Measurements from ENCODE around the gene PHIP. TPM values are rescaled to one million over a fixed set of nuclear protein-coding genes. Genes with fewer than 3 reads are reported as not detected.

PHIP gene
- total RNA-seq, 4 donors from 2014 or later, result 20.2 to 65.2 (median 25.1) TPM

DNA sequence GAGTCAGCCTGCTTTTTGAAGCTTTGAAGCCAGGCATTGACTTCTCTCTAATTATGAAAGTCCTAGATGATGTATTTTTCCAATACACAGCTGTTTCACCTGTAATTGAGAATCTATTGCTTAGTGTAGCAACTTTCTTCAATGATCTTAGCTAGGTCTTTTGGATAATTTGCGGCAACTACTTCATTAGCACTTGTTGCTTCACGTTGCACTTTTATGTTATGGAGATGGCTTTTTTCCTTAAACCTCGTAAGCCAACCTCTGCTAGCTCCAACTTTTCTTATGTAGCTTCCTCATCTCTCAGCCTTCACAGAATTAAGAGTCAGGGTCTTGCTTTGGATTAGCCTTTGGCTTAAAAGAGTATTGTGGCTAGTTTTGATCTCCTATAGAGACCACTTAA is 44.8 kb downstream of the PHIP start:
- TF ChIP-seq, protein P1, sequence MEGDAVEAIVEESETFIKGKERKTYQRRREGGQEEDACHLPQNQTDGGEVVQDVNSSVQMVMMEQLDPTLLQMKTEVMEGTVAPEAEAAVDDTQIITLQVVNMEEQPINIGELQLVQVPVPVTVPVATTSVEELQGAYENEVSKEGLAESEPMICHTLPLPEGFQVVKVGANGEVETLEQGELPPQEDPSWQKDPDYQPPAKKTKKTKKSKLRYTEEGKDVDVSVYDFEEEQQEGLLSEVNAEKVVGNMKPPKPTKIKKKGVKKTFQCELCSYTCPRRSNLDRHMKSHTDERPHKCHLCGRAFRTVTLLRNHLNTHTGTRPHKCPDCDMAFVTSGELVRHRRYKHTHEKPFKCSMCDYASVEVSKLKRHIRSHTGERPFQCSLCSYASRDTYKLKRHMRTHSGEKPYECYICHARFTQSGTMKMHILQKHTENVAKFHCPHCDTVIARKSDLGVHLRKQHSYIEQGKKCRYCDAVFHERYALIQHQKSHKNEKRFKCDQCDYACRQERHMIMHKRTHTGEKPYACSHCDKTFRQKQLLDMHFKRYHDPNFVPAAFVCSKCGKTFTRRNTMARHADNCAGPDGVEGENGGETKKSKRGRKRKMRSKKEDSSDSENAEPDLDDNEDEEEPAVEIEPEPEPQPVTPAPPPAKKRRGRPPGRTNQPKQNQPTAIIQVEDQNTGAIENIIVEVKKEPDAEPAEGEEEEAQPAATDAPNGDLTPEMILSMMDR (IDR thresholded peaks at IDR 0.05), result no peak
- TF ChIP-seq POLR2A (IDR thresholded peaks at IDR 0.05), result no peak
- no peaks in the 10 kb centered on the region for H3K27me3 ChIP-seq
- no peak overlapping the region for H3K4me3 ChIP-seq
- H3K4me1 ChIP-seq, result no peaks in the 10 kb centered on the region
- DNase-seq, result no peak
- H3K27ac ChIP-seq, result no peak overlapping the region
- peaks cover 0 to 10% (median 0%) of the 10 kb centered on the region in 3 donors for H3K36me3 ChIP-seq
- H3K9me3 ChIP-seq, result no peaks in the 10 kb centered on the region

DNA sequence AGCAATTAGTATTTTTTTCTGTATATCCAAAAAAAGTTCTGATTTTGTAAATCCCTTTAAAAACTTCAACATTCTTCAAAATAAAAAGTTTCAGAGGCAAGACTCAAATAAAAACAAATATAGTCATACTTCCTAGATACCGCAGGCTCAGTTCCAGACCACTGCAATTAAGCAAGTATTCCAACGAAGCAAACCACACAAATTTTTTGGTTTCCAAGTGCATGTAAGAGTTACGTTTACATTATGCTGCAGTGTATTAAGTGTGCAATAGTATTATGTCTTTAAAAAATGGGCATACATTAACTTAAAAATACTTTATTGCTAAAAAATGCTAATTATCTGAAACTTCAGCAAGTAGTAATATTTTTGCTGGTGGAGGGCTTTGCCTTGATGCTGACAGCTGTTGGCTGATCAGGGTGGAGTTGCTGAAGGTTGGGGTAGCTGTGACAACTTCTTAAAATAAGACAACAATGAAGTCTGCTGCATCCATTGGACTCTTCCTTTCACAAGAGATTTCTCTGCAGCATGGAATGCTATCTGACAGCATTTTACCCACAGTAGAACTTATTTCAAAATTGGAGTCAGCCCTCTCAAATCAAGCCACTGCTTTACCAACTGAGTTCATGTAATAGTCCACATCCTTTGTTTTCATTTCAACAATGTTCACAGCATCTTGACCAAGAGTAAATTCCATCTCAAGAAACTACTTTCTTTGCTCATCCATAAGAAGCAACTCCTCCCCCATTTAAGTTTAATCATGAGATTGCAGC is 46.0 kb downstream of the PHIP start:
- Histone ChIP-seq H3K4me3 (no peak overlapping the region), H3K36me3 (no peaks in the 10 kb centered on the region), H3K27ac (no peak overlapping the region), H3K9me3 (no peaks in the 10 kb centered on the region), H3K4me1 (no peaks in the 10 kb centered on the region), H3K27me3 (no peaks in the 10 kb centered on the region)
- DNase-seq, result no peak
- TF ChIP-seq POLR2A (IDR thresholded peaks at IDR 0.05), result no peak
- TF ChIP-seq, protein P1 (IDR thresholded peaks at IDR 0.05), result no peak

DNA sequence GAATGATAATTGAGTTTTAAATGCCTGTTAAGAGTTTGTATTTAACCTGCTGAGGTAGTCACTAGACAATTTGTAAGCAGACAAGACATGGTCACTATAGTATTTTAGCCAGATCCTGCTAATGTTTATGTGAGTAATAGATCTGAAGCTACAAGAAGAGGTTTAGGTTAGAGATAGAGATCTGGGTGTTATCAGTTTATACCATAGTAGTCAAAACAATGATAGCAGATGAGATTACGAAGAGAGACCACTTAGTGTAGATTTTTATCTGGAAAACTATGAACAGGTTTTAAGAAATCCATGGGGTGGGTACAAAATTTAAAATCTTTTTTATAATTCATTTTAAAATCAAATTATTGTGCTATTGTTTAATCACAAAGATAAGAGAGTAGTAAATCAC is 47.5 kb downstream of the PHIP start:
- no peaks in the 10 kb centered on the region for H3K4me1 ChIP-seq
- DNase-seq, result no peak
- TF ChIP-seq, protein P1 (IDR thresholded peaks at IDR 0.05), result no peak
- TF ChIP-seq POLR2A (IDR thresholded peaks at IDR 0.05), result no peak
- H3K9me3 ChIP-seq, result no peaks in the 10 kb centered on the region
- no peaks in the 10 kb centered on the region for H3K27me3 ChIP-seq
- no peak overlapping the region for H3K27ac ChIP-seq
- no peaks in the 10 kb centered on the region for H3K36me3 ChIP-seq
- H3K4me3 ChIP-seq, result no peak overlapping the region

DNA sequence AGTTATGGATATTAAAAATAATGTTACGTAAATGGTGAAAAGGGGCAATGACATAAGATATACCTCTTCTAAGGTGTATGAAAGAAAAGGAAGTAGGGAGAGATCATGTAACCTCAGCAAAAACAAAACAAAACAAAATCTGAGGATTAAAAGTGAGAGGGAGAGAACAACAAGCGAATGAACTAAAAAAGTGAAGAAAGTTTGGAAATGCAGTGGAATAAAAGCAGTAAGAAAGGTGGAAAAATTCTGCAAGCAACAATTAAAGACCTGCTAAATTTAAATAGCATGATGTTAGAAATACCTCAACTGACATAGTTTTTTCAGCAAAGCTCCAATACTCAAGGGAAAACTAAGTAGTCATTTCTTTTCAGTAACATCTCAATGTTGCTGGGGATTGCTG is 48.0 kb downstream of the PHIP start:
- Histone ChIP-seq H3K36me3 (no peaks in the 10 kb centered on the region), H3K4me3 (no peak overlapping the region), H3K27ac (no peak overlapping the region), H3K9me3 (no peaks in the 10 kb centered on the region), H3K27me3 (no peaks in the 10 kb centered on the region), H3K4me1 (no peaks in the 10 kb centered on the region)
- no peak for DNase-seq
- TF ChIP-seq, protein P1 (IDR thresholded peaks at IDR 0.05), result no peak
- TF ChIP-seq POLR2A (IDR thresholded peaks at IDR 0.05), result no peak

DNA sequence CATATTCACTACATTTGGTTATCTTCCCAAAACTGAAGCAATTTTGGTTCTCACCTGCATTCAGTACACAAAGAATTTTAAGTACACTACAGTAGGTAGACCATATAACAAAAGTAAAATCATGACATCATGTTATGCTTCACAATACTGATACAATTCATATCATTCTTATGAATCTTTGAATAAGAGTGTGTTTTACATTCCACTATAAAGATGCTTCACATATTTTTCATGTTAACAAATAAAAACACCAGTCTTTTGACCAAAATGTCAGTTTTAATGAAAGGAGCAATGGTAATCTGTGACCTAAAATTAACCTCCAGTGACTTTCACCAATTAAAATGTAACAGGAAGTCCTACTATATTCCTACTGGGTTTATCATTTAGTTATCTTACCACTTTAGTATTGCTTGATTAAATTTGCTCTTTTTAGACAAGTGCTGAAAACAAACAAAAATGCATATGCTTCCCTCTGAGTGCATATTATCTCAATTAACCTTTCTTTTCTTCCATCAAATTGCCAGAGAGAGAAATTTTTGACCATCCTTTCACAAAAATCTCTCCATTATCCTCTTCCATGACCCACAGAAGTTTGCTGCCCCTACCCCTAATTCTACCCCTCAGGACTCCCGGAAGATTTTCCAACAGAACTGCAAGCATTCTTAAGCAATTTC is 49.3 kb downstream of the PHIP start:
- H3K36me3 ChIP-seq, result no peaks in the 10 kb centered on the region
- H3K27ac ChIP-seq, result no peak overlapping the region
- H3K27me3 ChIP-seq, result no peaks in the 10 kb centered on the region
- no peak overlapping the region for H3K4me3 ChIP-seq
- DNase-seq, result no peak
- no peaks in the 10 kb centered on the region for H3K4me1 ChIP-seq
- no peaks in the 10 kb centered on the region for H3K9me3 ChIP-seq
- TF ChIP-seq POLR2A (IDR thresholded peaks at IDR 0.05), result no peak
- TF ChIP-seq, protein P1 (IDR thresholded peaks at IDR 0.05), result no peak

All from Peyer's patch (tissue), 4 donors.